GM12891 (cell line): ENCODE results near the gene PPP2R5B.

Experiments used
- POLR2A ChIP-seq: IDR thresholded peaks from 2 replicates; pipeline ENCODE4 v1.6.1; 2011; ENCODE audit warnings: low read depth, low read length, control low read depth
- POLR2AphosphoS5 ChIP-seq: IDR thresholded peaks from 2 replicates; pipeline ENCODE4 v1.6.1; 2011; ENCODE audit warnings: low read depth, low read length, control low read depth
- SPI1 ChIP-seq: IDR thresholded peaks from 2 replicates; pipeline ENCODE4 v1.6.1; 2011; ENCODE audit warnings: low read depth, low read length, control low read depth
- TAF1 ChIP-seq: IDR thresholded peaks from 2 replicates; pipeline ENCODE4 v1.6.1; 2011; ENCODE audit warnings: low read depth, low read length, control low read depth

DNA sequence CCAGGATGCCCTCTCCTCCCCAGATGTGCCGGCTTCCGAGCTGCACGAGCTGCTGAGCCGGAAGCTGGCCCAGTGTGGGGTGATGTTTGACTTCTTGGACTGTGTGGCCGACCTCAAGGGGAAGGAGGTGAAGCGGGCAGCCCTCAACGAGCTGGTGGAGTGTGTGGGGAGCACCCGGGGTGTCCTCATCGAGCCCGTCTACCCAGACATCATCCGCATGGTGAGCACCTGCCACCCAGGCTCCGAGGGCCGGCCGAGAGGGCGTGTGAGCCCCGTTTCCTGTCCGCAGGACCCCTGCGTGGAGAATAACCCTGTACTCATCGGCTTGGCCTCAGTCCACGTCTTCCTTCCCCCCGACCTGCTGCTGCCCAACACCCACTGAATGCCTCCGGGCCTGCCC lies 2.2 kb downstream of the PPP2R5B start:
- TF ChIP-seq SPI1 (no peak), TAF1 (no peak), POLR2A (no peak), POLR2AphosphoS5 (no peak)
